ENCODE measurements around the gene TARBP2.

GRCh38 chr12:53495903-53496751, 5.0 kb upstream of the TARBP2 start:
- TF ChIP-seq CTCF (IDR thresholded peaks at IDR 0.05) (no peak), POLR2A (IDR thresholded peaks at IDR 0.05) (peak in 1 of 2 donors; percentile 14)

All from Peyer's patch (tissue), 4 donors.